Stimulated activated memory B cell treated with anti-CD40 and anti-IgM and Interleukin-4, amounts not matched to agents 10 μg/mL and 1 μg/mL and 100 μg/mL, for 72 hours (primary cell): ENCODE measurements around the gene LRIT3.

Experiments
- ATAC-seq: fragments of 150-1000 bp; cut with Tn5 transposase; 2 replicates; pipeline ENCODE4 v1.10.0; 2021
- H3K27ac Mint-ChIP-seq: one replicate; pipeline ENCODE4 v1.8.0; 2022; ENCODE audit warnings: mild to moderate bottlenecking, mixed read lengths
- H3K27me3 Mint-ChIP-seq: one replicate; pipeline ENCODE4 v1.8.0; 2022; ENCODE audit warnings: mixed read lengths
- H3K36me3 Mint-ChIP-seq: one replicate; pipeline ENCODE4 v1.8.0; 2022; ENCODE audit warnings: mixed read lengths
- H3K4me1 Mint-ChIP-seq: one replicate; pipeline ENCODE4 v1.8.0; 2022; ENCODE audit warnings: mixed read lengths
- H3K4me3 Mint-ChIP-seq: one replicate; pipeline ENCODE4 v1.8.0; 2022; ENCODE audit warnings: mild to moderate bottlenecking, moderate library complexity, mixed read lengths
- H3K9me3 Mint-ChIP-seq: one replicate; pipeline ENCODE4 v1.8.0; 2022; ENCODE audit warnings: mixed read lengths

The LRIT3 gene

GRCh38 chr4:109912706-109913595 is 65.0 kb downstream of the LRIT3 start, which contains the start of gene EGF:
Gene EGF, plus strand, starts transcription at chr4:109912883. Its CDS starts 453 bp downstream, at chr4:109913336.
- ATAC-seq = no peak
- H3K4me3 Mint-ChIP-seq = no peak within 1 kb of the TSS
- peaks cover 36% of the 10 kb centered on the region for H3K27me3 Mint-ChIP-seq
- no peaks in the 10 kb centered on the region for H3K36me3 Mint-ChIP-seq
- peaks cover 6% of the 10 kb centered on the region for H3K4me1 Mint-ChIP-seq
- H3K9me3 Mint-ChIP-seq = no peaks in the 10 kb centered on the region
- H3K27ac Mint-ChIP-seq = no peak within 1 kb of the TSS

DNA sequence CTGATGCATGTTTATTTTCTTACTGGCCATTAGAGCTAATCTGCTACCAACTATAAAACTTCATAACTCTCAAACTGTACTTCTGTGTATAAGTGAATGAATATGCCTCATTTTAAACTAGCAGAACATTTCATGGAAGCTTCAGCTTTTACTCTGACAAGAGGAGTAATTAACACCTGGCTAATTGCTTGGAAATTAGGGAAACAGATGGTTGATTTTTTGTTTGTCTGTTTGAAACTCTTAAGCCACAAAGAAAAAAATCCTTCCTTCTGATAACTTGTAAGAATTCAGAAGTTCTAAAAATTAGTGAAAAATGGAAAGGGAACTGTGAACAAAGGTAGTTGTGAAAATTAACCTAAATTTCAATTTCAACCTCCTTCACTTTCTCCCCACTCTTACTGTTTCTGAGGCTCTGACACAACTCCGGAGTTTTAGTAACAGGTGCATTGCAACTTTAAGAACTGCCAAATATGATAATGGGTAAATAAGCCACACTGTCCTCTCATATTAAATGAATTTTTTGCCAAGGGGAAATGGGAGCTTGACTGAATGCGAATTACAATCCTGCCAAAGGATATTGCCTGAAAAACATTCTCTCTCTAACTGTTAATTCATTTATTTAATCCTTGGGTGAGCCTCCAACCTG is 65.8 kb downstream of the LRIT3 start:
- ATAC-seq = no peak
- no peaks in the 10 kb centered on the region for H3K36me3 Mint-ChIP-seq
- peaks cover 44% of the 10 kb centered on the region for H3K27me3 Mint-ChIP-seq
- H3K4me1 Mint-ChIP-seq = peaks cover 6% of the 10 kb centered on the region
- no peak overlapping the region for H3K27ac Mint-ChIP-seq
- H3K9me3 Mint-ChIP-seq = no peaks in the 10 kb centered on the region
- no peak overlapping the region for H3K4me3 Mint-ChIP-seq

GRCh38 chr4:109914322-109914721 is 66.4 kb downstream of the LRIT3 start:
- H3K27me3 Mint-ChIP-seq = peaks cover 46% of the 10 kb centered on the region
- ATAC-seq = no peak
- H3K27ac Mint-ChIP-seq = no peak overlapping the region

DNA sequence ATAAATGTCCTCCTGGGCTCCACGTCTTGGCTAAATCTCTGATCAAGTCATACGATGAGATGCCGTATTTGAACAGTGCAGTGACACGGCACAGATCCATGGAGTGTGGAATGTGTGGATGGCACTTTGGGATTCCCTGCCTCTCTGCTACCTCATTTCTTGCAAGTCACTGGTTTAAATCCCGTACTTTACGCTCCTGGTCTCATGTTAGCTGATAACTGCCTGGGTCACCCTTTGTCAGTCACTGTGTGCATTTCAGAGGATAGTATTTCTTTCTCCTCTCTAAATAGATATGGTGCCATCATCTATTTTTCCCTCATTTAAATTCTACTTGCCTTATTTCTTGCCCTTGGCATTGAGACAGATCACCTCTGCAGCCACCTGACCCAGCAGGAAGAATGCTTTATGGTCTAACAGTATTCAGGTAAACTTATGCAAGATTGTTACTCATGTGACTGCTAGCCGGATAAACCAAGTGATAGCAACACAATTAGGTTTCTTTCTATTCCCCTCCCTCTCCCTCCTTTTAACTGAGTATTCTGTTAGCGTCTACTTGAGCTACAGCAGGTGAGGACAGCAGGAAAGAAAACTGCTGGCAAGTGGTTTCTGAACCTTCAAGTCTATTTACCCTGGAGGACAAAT is 67.6 kb downstream of the LRIT3 start:
- H3K4me1 Mint-ChIP-seq = peaks cover 6% of the 10 kb centered on the region
- no peaks in the 10 kb centered on the region for H3K9me3 Mint-ChIP-seq
- H3K27me3 Mint-ChIP-seq = peaks cover 46% of the 10 kb centered on the region
- no peak overlapping the region for H3K27ac Mint-ChIP-seq
- no peaks in the 10 kb centered on the region for H3K36me3 Mint-ChIP-seq
- H3K4me3 Mint-ChIP-seq = no peak overlapping the region
- no peak for ATAC-seq

More at GRCh38 chr4:109914322-109914721, 66.4 kb downstream of the LRIT3 start:
- Mint-ChIP-seq H3K36me3 (no peaks in the 10 kb centered on the region), H3K4me1 (peaks cover 6% of the 10 kb centered on the region), H3K9me3 (no peaks in the 10 kb centered on the region), H3K4me3 (no peak overlapping the region)

DNA sequence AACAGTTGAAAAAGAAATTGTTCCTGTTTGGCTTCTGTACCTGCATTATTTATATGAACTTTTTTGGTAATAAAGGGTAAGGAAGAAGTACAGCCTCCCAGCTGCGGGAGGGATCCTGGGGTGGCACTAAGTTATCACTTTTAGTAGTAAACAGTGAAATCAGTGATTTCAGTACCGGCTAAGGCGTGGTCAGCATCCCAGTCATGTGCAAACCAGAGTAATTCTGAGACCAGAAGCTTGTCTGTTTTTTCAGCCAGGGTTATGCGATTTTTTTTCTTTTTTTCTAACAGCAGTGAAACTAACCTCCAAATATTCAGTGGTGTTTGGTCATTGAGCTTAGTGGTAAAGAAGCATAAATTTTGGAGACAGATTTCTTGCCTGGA is 68.1 kb downstream of the LRIT3 start:
- H3K9me3 Mint-ChIP-seq = no peaks in the 10 kb centered on the region
- peaks cover 6% of the 10 kb centered on the region for H3K4me1 Mint-ChIP-seq
- peaks cover 46% of the 10 kb centered on the region for H3K27me3 Mint-ChIP-seq
- ATAC-seq = no peak
- no peak overlapping the region for H3K4me3 Mint-ChIP-seq
- no peaks in the 10 kb centered on the region for H3K36me3 Mint-ChIP-seq
- H3K27ac Mint-ChIP-seq = no peak overlapping the region

- no peaks in the 10 kb centered on the region for H3K36me3 Mint-ChIP-seq
- H3K27ac Mint-ChIP-seq = no peak overlapping the region
- no peak overlapping the region for H3K4me3 Mint-ChIP-seq
- ATAC-seq = no peak
- H3K9me3 Mint-ChIP-seq = no peaks in the 10 kb centered on the region
- H3K4me1 Mint-ChIP-seq = no peaks in the 10 kb centered on the region
- H3K27me3 Mint-ChIP-seq = peaks cover 10% of the 10 kb centered on the region
These were observed 73.5 kb downstream of the LRIT3 start for GRCh38 chr4:109921384-109921808.
